Retinal pigment epithelial cell (primary cell): ENCODE results near the gene UBR2.
"Not testable (repeated sequence)": the region's sequence is repeated elsewhere in the genome, so short reads cannot be mapped to it uniquely, and the experiment has no call there.

Experiments
- DNase-seq: peaks from one replicate; pipeline ENCODE4 v3.0.0-alpha.2; 2010; ENCODE audit warnings: low read depth
- H3K4me3 ChIP-seq: 2 replicates; pipeline ENCODE4 v1.5.1; 2011; ENCODE audit warnings: mild to moderate bottlenecking, low read length, control low read depth, moderate library complexity
- CTCF ChIP-seq: conservative IDR thresholded peaks from 2 replicates; pipeline ENCODE4 v1.5.1; 2011; ENCODE audit warnings: low read depth, low read length, control low read depth, inconsistent platforms

UBR2 gene

GRCh38 chr6:42599558-42599957 is 35.7 kb downstream of the UBR2 start:
- no peak overlapping the region for H3K4me3 ChIP-seq
- TF ChIP-seq CTCF = no peak
- no peak for DNase-seq

GRCh38 chr6:42604150-42604549 is 40.3 kb downstream of the UBR2 start:
- DNase-seq = no peak
- H3K4me3 ChIP-seq = no peak overlapping the region
- no peak for TF ChIP-seq CTCF

DNA sequence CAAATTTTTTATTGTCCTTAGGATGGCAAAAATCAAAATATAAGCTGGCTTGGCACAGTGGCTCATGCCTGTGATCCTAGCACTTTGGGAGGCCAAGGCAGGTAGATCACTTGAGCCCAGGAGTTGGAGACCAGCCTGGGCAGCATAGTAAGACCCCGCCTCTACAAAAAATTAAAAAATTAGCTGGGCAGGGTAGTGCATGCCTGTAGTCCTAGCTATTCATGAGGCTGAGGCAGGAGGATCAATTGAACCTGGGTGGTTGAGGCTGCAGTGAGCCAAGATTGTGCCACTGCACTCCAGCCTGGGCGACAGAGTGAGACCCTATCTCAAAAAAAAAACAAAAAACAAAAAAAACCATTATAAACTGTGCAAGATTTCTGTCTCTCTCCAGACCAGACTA is 40.9 kb downstream of the UBR2 start:
- H3K4me3 ChIP-seq, DNase-seq: not testable (repeated sequence)

- TF ChIP-seq CTCF = no peak
- no peak overlapping the region for H3K4me3 ChIP-seq
- DNase-seq = no peak
Measured at GRCh38 chr6:42610416-42610815, 46.6 kb downstream of the UBR2 start.

- TF ChIP-seq CTCF = no peak
- no peak for DNase-seq
- no peak overlapping the region for H3K4me3 ChIP-seq
Measured at GRCh38 chr6:42615518-42615917, 51.7 kb downstream of the UBR2 start.

DNA sequence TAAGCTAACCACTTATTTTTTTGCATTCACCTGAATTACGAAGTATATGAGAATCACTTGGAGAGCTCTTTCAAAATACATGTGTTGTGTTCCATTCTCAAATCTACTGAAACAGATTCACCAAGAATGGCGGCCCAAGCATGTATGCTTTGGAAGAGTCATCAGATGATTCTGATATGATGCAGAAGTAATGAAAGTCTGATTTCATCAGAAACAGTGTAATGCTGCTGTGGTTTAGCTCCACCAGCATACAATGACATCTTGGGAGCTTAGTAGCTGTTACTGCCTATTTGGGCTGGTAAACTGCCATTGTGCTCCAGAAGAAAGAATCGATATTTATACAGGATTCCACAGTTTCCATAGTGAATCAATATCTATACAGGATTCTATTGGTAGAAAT is 52.9 kb downstream of the UBR2 start:
- no peak for DNase-seq
- no peak for TF ChIP-seq CTCF
- H3K4me3 ChIP-seq = no peak overlapping the region

GRCh38 chr6:42618105-42618504 is 54.3 kb downstream of the UBR2 start:
- TF ChIP-seq CTCF = no peak
- no peak overlapping the region for H3K4me3 ChIP-seq
- DNase-seq = no peak

GRCh38 chr6:42618686-42619085 is 54.9 kb downstream of the UBR2 start:
- no peak overlapping the region for H3K4me3 ChIP-seq
- TF ChIP-seq CTCF = no peak
- DNase-seq = no peak
